Measurements from ENCODE around the gene USO1.

The USO1 gene

DNA sequence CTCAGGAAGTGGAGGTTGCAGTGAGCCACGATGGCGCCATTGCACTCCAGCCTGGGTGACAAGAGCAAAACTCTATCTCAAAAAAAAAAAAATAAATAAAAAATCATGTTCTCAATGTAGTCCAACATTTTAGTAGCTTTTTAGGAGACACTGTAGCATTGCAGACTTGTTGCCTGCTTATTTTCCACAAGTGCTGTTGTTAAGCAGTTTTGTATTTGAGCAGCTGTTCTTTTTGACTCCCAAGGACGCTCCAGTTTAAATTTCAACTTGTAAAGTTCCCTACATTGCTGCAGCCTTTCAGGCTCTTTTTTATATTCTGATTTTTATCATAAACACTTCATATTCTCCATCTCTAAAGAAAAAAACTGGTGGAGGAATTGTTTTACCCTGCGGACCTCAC, 94.7 kb downstream of the USO1 start:
- Histone ChIP-seq H3K9ac (no peak overlapping the region), H2AFZ (ENCODE audit: low read depth) (no peak overlapping the region), H3K4me1 (ENCODE audit: low read depth, poor library complexity, severe bottlenecking) (no peaks in the 10 kb centered on the region), H3K79me2 (ENCODE audit: insufficient read depth, low read depth) (no peaks in the 10 kb centered on the region), H3K4me3 (IDR thresholded peaks at IDR 0.05; ENCODE audit: insufficient read depth, low read depth, low read length) (no peak overlapping the region), H3K27ac (no peak overlapping the region), H3K36me3 (ENCODE audit: insufficient read depth) (0 out of 2 replicates have a peak, but pooled peaks cover 1% of the 10 kb centered on the region), H3K27me3 (ENCODE audit: insufficient read depth, low read depth) (no peaks in the 10 kb centered on the region), H4K20me1 (ENCODE audit: insufficient read depth) (no peaks in the 10 kb centered on the region), H3K4me2 (no peak overlapping the region)
- TF ChIP-seq, protein P1, sequence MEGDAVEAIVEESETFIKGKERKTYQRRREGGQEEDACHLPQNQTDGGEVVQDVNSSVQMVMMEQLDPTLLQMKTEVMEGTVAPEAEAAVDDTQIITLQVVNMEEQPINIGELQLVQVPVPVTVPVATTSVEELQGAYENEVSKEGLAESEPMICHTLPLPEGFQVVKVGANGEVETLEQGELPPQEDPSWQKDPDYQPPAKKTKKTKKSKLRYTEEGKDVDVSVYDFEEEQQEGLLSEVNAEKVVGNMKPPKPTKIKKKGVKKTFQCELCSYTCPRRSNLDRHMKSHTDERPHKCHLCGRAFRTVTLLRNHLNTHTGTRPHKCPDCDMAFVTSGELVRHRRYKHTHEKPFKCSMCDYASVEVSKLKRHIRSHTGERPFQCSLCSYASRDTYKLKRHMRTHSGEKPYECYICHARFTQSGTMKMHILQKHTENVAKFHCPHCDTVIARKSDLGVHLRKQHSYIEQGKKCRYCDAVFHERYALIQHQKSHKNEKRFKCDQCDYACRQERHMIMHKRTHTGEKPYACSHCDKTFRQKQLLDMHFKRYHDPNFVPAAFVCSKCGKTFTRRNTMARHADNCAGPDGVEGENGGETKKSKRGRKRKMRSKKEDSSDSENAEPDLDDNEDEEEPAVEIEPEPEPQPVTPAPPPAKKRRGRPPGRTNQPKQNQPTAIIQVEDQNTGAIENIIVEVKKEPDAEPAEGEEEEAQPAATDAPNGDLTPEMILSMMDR (conservative IDR thresholded peaks at IDR 0.05; ENCODE audit: low read depth, low read length) = no peak

DNA sequence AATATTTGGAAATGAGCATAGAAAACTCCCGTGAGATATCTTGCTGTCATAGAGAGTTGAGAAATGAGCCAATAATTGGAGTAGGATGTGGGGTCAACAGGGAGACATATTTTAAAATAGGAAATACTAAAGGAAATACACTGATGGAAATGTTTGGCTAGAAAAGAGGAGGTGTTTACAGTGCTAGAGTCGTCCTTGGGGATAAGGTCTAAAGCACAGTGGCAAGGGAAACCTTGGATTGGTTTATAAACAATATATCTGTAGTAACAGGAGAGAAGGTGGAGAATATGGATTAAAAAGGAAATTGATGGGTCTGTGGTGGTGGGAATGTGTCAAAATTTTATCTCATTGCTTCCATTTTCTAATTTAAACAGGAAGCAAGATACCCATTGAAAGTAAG, 95.8 kb downstream of the USO1 start:
- Histone ChIP-seq H3K4me2 (no peak overlapping the region), H3K27ac (no peak overlapping the region)
- TF ChIP-seq, protein P1 (conservative IDR thresholded peaks at IDR 0.05; ENCODE audit: low read depth, low read length) = no peak

GRCh38 chr4:75820676-75821075, 96.3 kb downstream of the USO1 start:
- no peak overlapping the region for H3K27ac ChIP-seq
- no peak overlapping the region for H3K4me2 ChIP-seq
- no peaks in the 10 kb centered on the region for H3K79me2 ChIP-seq (ENCODE audit: insufficient read depth, low read depth)
- H3K4me3 ChIP-seq (IDR thresholded peaks at IDR 0.05; ENCODE audit: insufficient read depth, low read depth, low read length) = no peak overlapping the region
- no peaks in the 10 kb centered on the region for H3K36me3 ChIP-seq (ENCODE audit: insufficient read depth)
- TF ChIP-seq, protein P1 (conservative IDR thresholded peaks at IDR 0.05; ENCODE audit: low read depth, low read length) = no peak
- H4K20me1 ChIP-seq (ENCODE audit: insufficient read depth) = no peaks in the 10 kb centered on the region
- no peaks in the 10 kb centered on the region for H3K27me3 ChIP-seq (ENCODE audit: insufficient read depth, low read depth)
- no peak overlapping the region for H3K9ac ChIP-seq
- no peak overlapping the region for H2AFZ ChIP-seq (ENCODE audit: low read depth)
- H3K4me1 ChIP-seq (ENCODE audit: low read depth, poor library complexity, severe bottlenecking) = no peaks in the 10 kb centered on the region

More for the DNA sequence above, 95.8 kb downstream of the USO1 start:
- H3K36me3 ChIP-seq (ENCODE audit: insufficient read depth) = no peaks in the 10 kb centered on the region
- H3K9ac ChIP-seq = no peak overlapping the region
- no peaks in the 10 kb centered on the region for H4K20me1 ChIP-seq (ENCODE audit: insufficient read depth)
- no peaks in the 10 kb centered on the region for H3K79me2 ChIP-seq (ENCODE audit: insufficient read depth, low read depth)
- no peaks in the 10 kb centered on the region for H3K4me1 ChIP-seq (ENCODE audit: low read depth, poor library complexity, severe bottlenecking)
- H3K27me3 ChIP-seq (ENCODE audit: insufficient read depth, low read depth) = no peaks in the 10 kb centered on the region
- no peak overlapping the region for H2AFZ ChIP-seq (ENCODE audit: low read depth)
- H3K4me3 ChIP-seq (IDR thresholded peaks at IDR 0.05; ENCODE audit: insufficient read depth, low read depth, low read length) = no peak overlapping the region

- TF ChIP-seq, protein P1 (conservative IDR thresholded peaks at IDR 0.05; ENCODE audit: low read depth, low read length) = no peak
- H3K4me1 ChIP-seq (ENCODE audit: low read depth, poor library complexity, severe bottlenecking) = no peaks in the 10 kb centered on the region
- H4K20me1 ChIP-seq (ENCODE audit: insufficient read depth) = no peaks in the 10 kb centered on the region
- H3K4me2 ChIP-seq = no peak overlapping the region
- H3K79me2 ChIP-seq (ENCODE audit: insufficient read depth, low read depth) = no peaks in the 10 kb centered on the region
- H2AFZ ChIP-seq (ENCODE audit: low read depth) = no peak overlapping the region
- no peak overlapping the region for H3K9ac ChIP-seq
- H3K27ac ChIP-seq = no peak overlapping the region
- no peaks in the 10 kb centered on the region for H3K27me3 ChIP-seq (ENCODE audit: insufficient read depth, low read depth)
- H3K36me3 ChIP-seq (ENCODE audit: insufficient read depth) = no peaks in the 10 kb centered on the region
- no peak overlapping the region for H3K4me3 ChIP-seq (IDR thresholded peaks at IDR 0.05; ENCODE audit: insufficient read depth, low read depth, low read length)
Observed at GRCh38 chr4:75821216-75821615, 96.8 kb downstream of the USO1 start.

Data from KMS-11 (cell line).